GM21423 (cell line): ENCODE results near the gene SYNJ2.

Experiments
- ATAC-seq: cut with Tn5 transposase; IDR thresholded peaks from one replicate; pipeline ENCODE4 v1.9.1; 2021; ENCODE audit warnings: mild to moderate bottlenecking, moderate library complexity; ENCODE audit not compliant: unreplicated experiment

The SYNJ2 gene

GRCh38 chr6:158110986-158111385 lies 129.3 kb downstream of the SYNJ2 start:
- ATAC-seq: no peak

- no peak for ATAC-seq
Measured at GRCh38 chr6:158111987-158112386, 130.3 kb downstream of the SYNJ2 start.

GRCh38 chr6:158113802-158114201 lies 132.1 kb downstream of the SYNJ2 start:
- ATAC-seq: no peak

- no peak for ATAC-seq
Measured at GRCh38 chr6:158115102-158115501, 133.4 kb downstream of the SYNJ2 start.

- no peak for ATAC-seq
Measured at GRCh38 chr6:158115508-158115907, 133.8 kb downstream of the SYNJ2 start.

GRCh38 chr6:158118886-158119285 lies 137.2 kb downstream of the SYNJ2 start:
- no peak for ATAC-seq

- no peak for ATAC-seq
Measured at GRCh38 chr6:158121335-158121734, 139.7 kb downstream of the SYNJ2 start.

- no peak for ATAC-seq
Measured at GRCh38 chr6:158122048-158122447, 140.4 kb downstream of the SYNJ2 start.

GRCh38 chr6:158124288-158124687 lies 142.6 kb downstream of the SYNJ2 start:
- ATAC-seq: no peak

GRCh38 chr6:158125271-158125670 lies 143.6 kb downstream of the SYNJ2 start:
- ATAC-seq: no peak

- ATAC-seq: no peak
Measured at GRCh38 chr6:158131926-158132325, 150.3 kb downstream of the SYNJ2 start.

GRCh38 chr6:158142789-158143188 lies 161.1 kb downstream of the SYNJ2 start:
- ATAC-seq: no peak

GRCh38 chr6:158143700-158144099 lies 162.0 kb downstream of the SYNJ2 start:
- no peak for ATAC-seq
